ENCODE measurements around the gene PCGF1.

PCGF1 gene

GRCh38 chr2:74502720-74503505 is 4.6 kb downstream of the PCGF1 start:
- FAIRE-seq (no peak), DNase-seq (ENCODE audit: insufficient read length, low spot score) (no peak)
- TF ChIP-seq POLR2A (IDR thresholded peaks at IDR 0.05; ENCODE audit: low read depth, low read length) = peak; percentile 40; the same call in 1 of the 2 replicates

GRCh38 chr2:74502147-74502719 is 5.3 kb downstream of the PCGF1 start:
- no peak for DNase-seq (ENCODE audit: insufficient read length, low spot score)
- no peak for TF ChIP-seq POLR2A (IDR thresholded peaks at IDR 0.05; ENCODE audit: low read depth, low read length)
- no peak for FAIRE-seq

GRCh38 chr2:74501335-74502071 is 6.0 kb downstream of the PCGF1 start:
- DNase-seq (ENCODE audit: insufficient read length, low spot score) = no peak
- FAIRE-seq = no peak
- TF ChIP-seq POLR2A (IDR thresholded peaks at IDR 0.05; ENCODE audit: low read depth, low read length) = no peak

GRCh38 chr2:74500578-74500946 is 6.9 kb downstream of the PCGF1 start:
- FAIRE-seq (no peak), DNase-seq (ENCODE audit: insufficient read length, low spot score) (no peak)
- TF ChIP-seq POLR2A (IDR thresholded peaks at IDR 0.05; ENCODE audit: low read depth, low read length) = no peak

- no peak for FAIRE-seq
- TF ChIP-seq POLR2A (IDR thresholded peaks at IDR 0.05; ENCODE audit: low read depth, low read length) = no peak
- DNase-seq (ENCODE audit: insufficient read length, low spot score) = no peak
Observed at GRCh38 chr2:74499940-74500577, 7.4 kb downstream of the PCGF1 start.

DNA sequence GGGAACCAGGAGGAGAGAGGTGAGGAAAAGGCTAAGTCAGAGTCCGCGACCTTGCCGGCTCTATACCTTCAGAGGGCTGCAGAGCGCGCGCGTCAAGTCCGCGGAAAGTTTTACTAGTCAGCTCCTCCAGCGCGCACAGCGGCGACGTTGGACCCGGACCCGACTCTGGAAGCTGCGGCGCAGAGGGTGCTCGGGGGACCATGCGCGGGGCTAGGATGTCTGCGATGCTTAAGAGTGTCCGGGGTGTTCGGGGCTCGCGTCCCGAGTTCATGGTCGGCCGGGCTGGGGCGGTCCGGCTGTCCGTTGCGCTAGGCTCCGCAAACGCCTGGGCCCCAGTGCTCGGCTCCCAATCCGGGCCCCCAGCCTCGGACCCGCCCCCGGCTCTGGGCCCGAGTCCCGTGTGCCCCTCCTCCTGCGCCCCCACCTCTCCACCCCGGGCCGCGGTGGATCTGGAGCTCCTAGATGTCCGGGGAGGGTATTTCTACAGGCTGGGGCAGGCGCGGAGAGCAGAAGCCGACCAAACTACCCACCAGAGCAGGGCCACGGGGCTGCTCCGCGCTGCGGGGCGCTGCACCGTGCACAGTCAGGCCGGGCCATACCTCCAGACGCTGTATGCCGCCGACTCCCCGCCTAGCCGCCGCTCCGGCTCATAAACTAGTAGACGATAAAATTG is 8.1 kb downstream of the PCGF1 start, which contains the start of gene LBX2:
LBX2 (minus strand) TSS at position 337 of the 673 bp plus-strand sequence; CDS start at position 271, 66 bp downstream.
- FAIRE-seq (no peak), DNase-seq (ENCODE audit: insufficient read length, low spot score) (no peak)
- no peak for TF ChIP-seq POLR2A (IDR thresholded peaks at IDR 0.05; ENCODE audit: low read depth, low read length)

GRCh38 chr2:74498500-74499266 is 8.8 kb downstream of the PCGF1 start:
- TF ChIP-seq POLR2A (IDR thresholded peaks at IDR 0.05; ENCODE audit: low read depth, low read length) = no peak
- FAIRE-seq = no peak
- peak; percentile 75 for DNase-seq (ENCODE audit: insufficient read length, low spot score)

DNA sequence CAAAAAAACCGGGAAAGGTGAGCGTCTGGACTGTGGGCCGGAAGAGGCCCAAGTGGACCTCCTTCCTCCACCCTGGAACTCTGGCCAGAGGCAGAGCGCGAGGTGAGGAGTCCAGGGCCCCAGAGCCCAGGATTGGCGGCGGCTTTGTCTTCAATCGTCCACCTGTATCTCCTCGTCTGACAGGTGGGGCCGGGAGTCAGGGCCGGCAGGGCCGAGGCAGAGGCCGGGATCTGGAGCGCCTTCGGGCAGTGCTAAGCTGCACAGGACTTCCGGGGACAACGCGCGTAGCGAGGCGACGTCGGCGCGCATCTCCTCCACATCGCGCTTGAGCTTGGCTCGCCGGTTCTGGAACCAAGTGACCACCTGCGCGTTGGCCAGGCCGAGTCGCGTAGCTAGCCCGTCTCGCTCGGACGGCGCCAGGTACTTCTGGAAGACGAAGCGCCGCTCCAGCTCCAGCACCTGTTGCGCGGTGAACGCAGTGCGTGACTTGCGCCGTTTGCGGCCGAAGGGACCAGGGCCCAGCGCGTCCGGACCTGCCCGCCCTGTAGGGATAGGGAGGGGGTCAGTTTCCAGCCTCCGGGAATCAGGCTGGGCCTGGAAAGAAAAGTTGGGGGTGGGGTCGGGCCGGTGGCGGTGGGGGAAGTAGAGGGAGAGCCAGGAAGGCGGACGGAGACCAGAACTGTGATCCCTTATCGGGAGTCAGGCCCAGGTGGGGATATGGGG is 9.6 kb downstream of the PCGF1 start:
- no peak for TF ChIP-seq POLR2A (IDR thresholded peaks at IDR 0.05; ENCODE audit: low read depth, low read length)
- no peak for DNase-seq (ENCODE audit: insufficient read length, low spot score)
- no peak for FAIRE-seq

DNA sequence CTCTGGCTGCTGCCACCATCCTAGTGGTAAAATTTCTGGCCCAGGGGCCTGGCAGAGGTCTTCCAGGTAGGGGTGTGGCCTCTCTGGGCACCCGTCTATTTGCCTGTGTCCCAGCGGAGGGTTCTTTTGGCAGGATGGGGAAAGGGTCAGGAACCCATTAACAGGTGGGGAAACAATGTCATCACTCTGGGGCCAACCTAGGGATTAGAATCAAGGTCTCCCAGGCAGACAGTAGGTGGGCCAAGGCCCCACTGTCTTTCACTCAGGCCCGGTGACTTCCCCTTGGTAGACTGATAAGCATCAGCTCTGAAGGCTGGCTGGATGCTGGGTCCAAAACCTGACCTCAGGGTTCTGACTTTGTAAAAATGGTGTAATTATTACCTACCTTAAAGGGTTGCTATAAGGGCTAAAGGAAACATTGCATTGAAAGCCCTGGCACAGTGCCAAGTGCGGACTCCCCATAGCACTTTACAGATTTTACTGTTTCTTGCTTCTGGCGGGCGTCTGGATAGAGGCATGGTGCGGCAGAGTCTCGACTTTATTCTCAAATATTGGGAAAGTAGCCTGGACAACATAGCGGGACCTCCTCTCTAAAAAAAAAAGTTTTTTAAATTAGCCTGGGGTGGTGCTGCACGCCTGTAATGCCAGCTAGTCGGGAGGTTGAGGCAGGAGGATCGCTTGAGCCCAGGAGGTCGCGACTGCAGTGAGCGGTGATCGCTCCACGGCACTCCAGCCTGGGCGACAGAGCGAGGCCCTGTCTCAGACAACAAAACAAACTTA is 10.3 kb downstream of the PCGF1 start:
- no peak for FAIRE-seq
- TF ChIP-seq POLR2A (IDR thresholded peaks at IDR 0.05; ENCODE audit: low read depth, low read length) = no peak

GRCh38 chr2:74495440-74495839 is 12.1 kb downstream of the PCGF1 start:
- no peak for FAIRE-seq
- DNase-seq (ENCODE audit: insufficient read length, low spot score) = no peak
- TF ChIP-seq POLR2A (IDR thresholded peaks at IDR 0.05; ENCODE audit: low read depth, low read length) = no peak

More for the DNA sequence above, 10.3 kb downstream of the PCGF1 start:
- no peak for DNase-seq (ENCODE audit: insufficient read length, low spot score)

GRCh38 chr2:74493546-74493945 is 13.9 kb downstream of the PCGF1 start:
- FAIRE-seq (no peak), DNase-seq (ENCODE audit: insufficient read length, low spot score) (no peak)
- no peak for TF ChIP-seq POLR2A (IDR thresholded peaks at IDR 0.05; ENCODE audit: low read depth, low read length)

Measured in H54 (cell line).